Measurements from ENCODE around the gene OR4B1.

- TF ChIP-seq CTCF (IDR thresholded peaks at IDR 0.05; ENCODE audit: low read length), result no peak
- no peak for TF ChIP-seq EZH2 (IDR thresholded peaks at IDR 0.05; ENCODE audit: borderline replicate concordance, low read length)
Measured at GRCh38 chr11:48170241-48171233, 46.1 kb upstream of the OR4B1 start.
